ENCODE results near the gene DAZAP1.

The DAZAP1 gene

DNA sequence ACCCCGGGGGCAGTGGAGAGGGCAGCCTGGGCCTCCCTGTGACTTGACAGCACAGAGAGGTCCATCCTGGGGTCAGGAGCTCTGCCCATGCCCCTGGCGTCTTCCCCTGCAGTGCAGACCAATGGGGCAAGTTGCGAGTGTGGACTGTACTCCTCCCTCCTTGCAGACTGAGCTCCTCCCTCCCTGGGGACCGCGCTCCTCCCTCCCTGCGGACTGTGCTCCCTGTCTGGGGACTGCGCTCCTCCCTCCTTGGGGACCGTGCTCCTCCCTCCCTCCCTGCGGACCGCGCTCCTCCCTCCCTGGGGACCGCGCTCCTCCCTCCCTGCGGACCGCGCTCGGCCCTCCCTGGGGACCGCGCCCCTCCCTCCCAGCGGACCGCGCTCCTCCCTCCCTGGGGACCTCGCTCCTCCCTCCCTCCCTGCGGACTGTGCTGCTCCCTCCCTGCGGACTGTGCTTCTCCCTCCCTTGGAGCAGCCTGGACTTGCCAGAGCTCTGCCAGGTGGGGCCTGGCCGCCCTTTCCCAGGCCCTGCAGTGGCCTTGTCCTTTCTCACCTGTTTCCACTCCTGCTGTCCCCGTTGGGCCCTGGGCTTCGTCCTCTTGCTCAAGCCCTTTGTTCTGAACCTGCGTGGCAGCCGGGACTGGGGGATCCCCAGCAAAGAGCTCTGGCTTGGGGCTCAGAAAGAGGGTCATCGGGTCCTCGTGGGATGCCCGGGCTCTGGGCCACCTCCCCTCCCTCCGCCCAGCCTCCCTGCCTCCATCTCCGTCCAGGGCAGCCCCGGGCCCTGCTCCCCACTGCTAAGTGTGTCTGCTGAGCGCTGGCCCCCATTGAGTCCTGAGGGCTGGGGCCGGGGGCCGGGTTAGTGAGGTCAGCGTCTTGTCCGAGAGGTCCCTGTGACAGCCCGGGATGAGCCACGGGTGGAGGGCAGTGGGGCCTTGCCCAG lies 12.9 kb upstream of the DAZAP1 start:
- DNase-seq, result no peak

DNA sequence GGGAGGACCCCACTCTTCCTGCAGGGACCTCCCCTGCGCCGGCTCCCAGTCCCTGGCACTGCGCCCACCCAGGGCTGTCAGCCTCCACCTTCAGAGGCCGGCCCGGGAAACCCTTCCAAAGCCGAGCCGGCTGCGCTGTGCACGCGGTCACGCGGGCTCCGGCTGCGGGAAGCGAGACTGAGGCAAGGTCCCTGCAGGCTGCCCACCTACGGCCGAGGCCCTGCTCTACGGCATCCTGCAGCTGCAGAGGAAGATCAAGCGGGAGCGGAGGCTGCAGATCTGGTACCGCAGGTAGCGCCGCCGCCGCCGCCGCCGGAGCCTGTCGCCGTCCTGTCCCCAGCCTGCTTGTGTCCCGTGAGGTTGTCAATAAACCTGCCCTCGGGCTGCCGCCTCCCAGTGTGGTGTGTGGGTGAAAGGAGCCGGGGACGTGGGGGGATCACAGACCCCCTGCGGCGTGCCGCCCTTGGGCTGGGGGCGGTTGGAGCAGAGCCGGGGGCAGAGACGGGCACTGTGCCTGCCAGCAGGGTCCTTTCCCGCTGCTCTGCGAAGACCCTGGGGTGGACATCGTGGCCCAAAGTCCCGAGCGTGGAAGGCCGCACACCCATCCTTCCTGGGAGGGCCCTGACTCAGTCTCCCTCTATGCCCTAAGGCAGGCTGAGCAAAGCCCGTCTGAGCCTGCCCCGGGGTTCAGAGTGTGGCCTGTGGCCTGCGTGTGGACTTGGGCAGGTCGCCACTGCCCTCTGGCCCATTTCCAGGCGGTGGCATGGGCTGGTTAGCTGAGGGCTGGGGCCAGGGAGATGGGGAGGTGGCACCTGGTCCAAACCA lies 12.0 kb upstream of the DAZAP1 start:
- DNase-seq, result no peak

GRCh38 chr19:1396019-1396767 lies 11.2 kb upstream of the DAZAP1 start:
- DNase-seq, result no peak

GRCh38 chr19:1396768-1397679 lies 10.4 kb upstream of the DAZAP1 start:
- DNase-seq, result no peak

DNA sequence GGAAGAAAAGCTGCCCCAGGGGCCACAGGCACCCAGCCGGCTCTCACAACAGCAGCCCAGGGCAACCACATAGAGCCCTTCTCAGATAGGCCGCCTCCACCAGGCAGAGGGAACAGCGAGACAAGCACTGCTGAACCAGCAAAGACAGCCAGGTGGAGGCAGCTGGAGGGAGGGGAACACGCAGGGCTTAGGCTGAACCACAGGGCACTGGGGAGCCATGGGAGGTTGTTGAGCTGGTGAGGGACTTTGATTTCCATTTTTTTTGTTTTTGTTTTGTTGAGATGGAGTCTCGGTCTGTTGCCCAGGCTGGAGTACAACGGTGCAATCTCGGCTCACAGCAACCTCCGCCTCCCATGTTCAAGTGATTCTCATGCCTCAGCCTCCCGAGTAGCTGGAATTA lies 9.5 kb upstream of the DAZAP1 start:
- DNase-seq, result no peak

DNA sequence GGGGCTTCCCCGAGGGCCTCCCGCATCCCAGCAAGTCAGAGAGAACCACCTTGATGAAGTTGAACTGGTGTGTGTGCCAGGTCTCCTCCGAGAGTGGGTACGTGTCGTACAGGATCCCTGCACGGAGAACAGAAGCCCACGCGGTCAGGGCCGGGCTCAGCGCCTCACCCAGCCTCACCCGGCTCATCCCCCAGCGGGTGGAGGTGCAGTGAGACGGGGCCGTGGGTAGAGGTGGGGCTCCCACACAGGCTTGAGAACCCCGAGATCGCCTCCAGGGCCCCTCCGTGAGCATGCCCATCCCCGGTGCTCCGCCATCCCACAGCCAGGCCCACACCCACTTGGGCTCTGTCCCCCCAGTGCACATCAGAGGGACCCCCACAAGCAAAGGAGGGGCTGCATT lies 8.3 kb upstream of the DAZAP1 start:
- no peak for DNase-seq

DNA sequence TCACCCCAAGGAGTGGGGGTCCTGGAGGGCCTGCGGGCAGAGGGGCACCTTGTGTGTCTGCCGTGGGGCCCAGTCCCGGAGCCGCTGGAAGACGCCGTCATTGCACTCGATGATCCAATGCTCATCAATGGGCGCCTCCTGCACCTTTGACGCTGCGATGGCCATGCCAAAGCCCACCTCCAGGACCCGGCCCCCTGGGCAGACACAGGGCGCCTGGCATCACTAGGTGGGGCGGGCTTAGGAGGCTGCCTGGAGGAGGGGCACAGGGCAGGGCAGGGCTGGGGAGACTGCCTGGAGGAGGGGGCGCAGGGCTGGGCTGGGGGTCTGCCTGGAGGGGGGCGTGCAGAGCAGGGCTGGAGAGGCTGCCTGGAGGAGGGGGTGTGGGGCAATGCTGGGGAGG lies 7.6 kb upstream of the DAZAP1 start:
- no peak for DNase-seq

DNA sequence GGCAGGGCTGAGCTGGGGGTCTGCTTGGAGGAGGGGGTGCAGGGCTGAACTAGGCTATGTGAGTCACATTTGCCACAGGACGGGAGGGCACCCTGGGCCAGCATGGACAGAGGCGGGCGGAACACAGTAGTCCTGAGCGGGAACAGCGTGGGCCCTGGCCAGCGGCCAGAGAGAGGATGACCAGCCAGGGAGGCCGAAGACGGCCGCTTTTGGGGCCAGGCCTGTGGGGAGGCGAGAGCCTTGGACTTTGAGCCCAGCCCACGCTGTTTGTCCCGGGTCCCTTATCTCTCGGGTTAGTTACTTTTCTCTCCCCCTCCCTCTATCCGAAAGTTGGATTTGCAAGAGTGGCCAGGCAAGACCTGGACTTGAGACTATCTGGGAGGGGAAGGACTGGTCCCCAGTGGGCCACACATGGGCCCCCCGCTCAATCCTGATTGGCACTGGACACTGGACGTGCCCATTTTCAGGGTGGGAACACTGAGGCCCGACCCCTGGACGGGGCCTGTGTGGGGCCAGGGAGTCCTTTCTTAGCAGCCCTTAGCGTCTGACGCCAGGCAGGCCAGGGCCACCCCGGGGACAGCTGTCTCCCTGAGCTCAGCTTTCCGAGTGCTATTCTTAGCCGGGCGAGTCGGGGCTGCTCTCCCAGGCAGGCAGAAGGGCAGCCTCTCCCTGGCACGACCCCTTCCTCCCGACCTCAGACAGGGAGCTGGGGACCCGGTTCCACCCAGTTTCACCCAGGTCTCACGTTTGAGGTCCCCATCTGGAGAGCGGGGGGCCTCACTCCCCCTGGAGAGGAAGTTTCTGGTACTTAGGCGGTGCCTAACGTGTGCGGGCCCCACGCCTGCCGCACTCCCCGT lies 6.9 kb upstream of the DAZAP1 start:
- peak; percentile 27 for DNase-seq

GRCh38 chr19:1401138-1401888 lies 6.1 kb upstream of the DAZAP1 start, which contains the start of gene GAMT:
TSS of gene GAMT (minus strand) at chr19:1401542. CDS start at chr19:1401476, 66 bp downstream.
- no peak for DNase-seq

GRCh38 chr19:1401889-1402217 lies 5.5 kb upstream of the DAZAP1 start:
- no peak for DNase-seq

DNA sequence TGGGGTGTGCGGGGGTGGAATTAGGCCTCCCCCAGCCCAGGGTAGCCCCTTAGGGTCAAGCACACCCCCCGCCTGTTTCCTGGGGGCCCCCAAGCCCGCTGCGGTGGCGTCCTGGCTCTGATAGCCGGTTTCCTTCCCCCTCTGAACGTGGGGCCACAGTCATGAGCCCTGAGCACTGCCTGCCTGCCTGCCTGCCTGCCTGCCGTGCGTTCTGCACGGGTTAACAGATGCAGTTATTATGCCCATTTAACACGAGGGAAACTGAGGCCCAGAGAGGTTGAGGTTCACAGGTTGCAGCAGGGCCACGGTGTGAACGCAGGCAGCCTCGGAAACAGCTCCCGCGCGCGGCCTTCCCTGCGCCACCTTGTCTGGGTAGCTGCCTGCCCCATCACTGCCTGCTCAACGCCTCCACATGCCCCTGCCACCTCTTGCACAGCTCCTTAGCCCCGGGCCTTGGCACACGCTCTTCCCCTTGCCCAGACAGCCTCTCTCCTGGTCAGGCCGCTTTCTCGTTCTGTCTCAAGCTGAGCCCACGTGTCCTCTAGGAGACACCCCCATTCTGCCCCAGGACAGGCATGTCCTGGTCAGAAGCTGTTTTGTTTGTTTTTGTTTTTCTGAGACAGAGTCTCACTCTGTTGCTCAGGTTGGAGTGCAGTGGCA lies 4.8 kb upstream of the DAZAP1 start:
- DNase-seq, result no peak

GRCh38 chr19:1406774-1407527 lies 435 bp upstream of the DAZAP1 start:
- peak; percentile 91 for DNase-seq

- DNase-seq, result no peak
Measured at GRCh38 chr19:1408300-1409203, 1.2 kb downstream of the DAZAP1 start.

- DNase-seq, result no peak
Measured at GRCh38 chr19:1409204-1410005, 2.0 kb downstream of the DAZAP1 start.

GRCh38 chr19:1410136-1410786 lies 2.9 kb downstream of the DAZAP1 start:
- no peak for DNase-seq

- no peak for DNase-seq
Measured at GRCh38 chr19:1410789-1411188, 3.4 kb downstream of the DAZAP1 start.
